Choroid plexus epithelial cell (primary cell): ENCODE data around the gene MYRF.

Experiments used
- DNase-seq: peaks from one replicate; pipeline ENCODE4 v3.0.0-alpha.2; 2010; ENCODE audit warnings: low read depth
- H3K4me3 ChIP-seq: 2 replicates; pipeline ENCODE4 v1.5.1; 2011; ENCODE audit warnings: low read depth, mild to moderate bottlenecking, control low read depth, low read length, moderate library complexity
- CTCF ChIP-seq: conservative IDR thresholded peaks from 2 replicates; pipeline ENCODE4 v1.5.1; 2011; ENCODE audit warnings: low read depth, mild to moderate bottlenecking, control low read depth, inconsistent platforms, low read length, moderate library complexity

MYRF gene

GRCh38 chr11:61810671-61811175 lies 58.3 kb downstream of the MYRF start:
- H3K4me3 ChIP-seq: no peak overlapping the region
- TF ChIP-seq CTCF: no peak
- DNase-seq: no peak

GRCh38 chr11:61811831-61812230 lies 59.4 kb downstream of the MYRF start:
- TF ChIP-seq CTCF: no peak
- H3K4me3 ChIP-seq: no peak overlapping the region
- no peak for DNase-seq

- H3K4me3 ChIP-seq: no peak overlapping the region
- no peak for DNase-seq
- no peak for TF ChIP-seq CTCF
Measured at GRCh38 chr11:61812736-61813411, 60.4 kb downstream of the MYRF start.

GRCh38 chr11:61814247-61814957 lies 62.0 kb downstream of the MYRF start:
- TF ChIP-seq CTCF: no peak
- peak; percentile 67 for DNase-seq
- H3K4me3 ChIP-seq: peak overlapping the region; percentile 86

- peak overlapping the region; percentile 86 for H3K4me3 ChIP-seq
- no peak for TF ChIP-seq CTCF
Measured at GRCh38 chr11:61814958-61815789, 62.7 kb downstream of the MYRF start.

GRCh38 chr11:61815790-61816735 lies 63.6 kb downstream of the MYRF start:
- DNase-seq: peak; percentile 73
- no peak for TF ChIP-seq CTCF
- H3K4me3 ChIP-seq: peak overlapping the region; percentile 86

More at GRCh38 chr11:61814958-61815789, 62.7 kb downstream of the MYRF start:
- DNase-seq: peak; percentile 96
